Osteocyte (in vitro differentiated cells): ENCODE measurements around the gene KIRREL3. TPM values are rescaled to one million over a fixed set of nuclear protein-coding genes. Genes with fewer than 3 reads are reported as not detected.

ENCODE experiments used
- microRNA-seq: library from miRNA; unstranded; fragments of <30 nt; microRNA quantifications from one replicate; pipeline ENCODE4 v1.1.0, GENCODE V29; 2020; ENCODE audit not compliant: unreplicated experiment
- total RNA-seq: library from RNA; stranded (reverse); gene quantifications from 2 replicates; pipeline ENCODE4 v1.2.1, GENCODE V29; 2021

KIRREL3 gene
- total RNA-seq, 1 donor from 2014 or later: 1.2 TPM

Small RNA genes lying within 50 kb of the gene (microRNA-seq; reads per million reads assigned to microRNA genes)
- gene MIR3167: not detected
